Neural progenitor cell (in vitro differentiated cells): Measurements from ENCODE around the gene GAB1.

ENCODE experiments used
- EZH2phosphoT487 ChIP-seq: fragments of 200-600 bp; sonication (generic); IDR thresholded peaks from 2 replicates; pipeline ENCODE4 v1.6.1; 2017; ENCODE audit warnings: antibody characterized with exemption
- TF ChIP-seq, protein P1 (sequence below): fragments of 200-600 bp; sonication (generic); IDR thresholded peaks from 2 replicates; pipeline ENCODE4 v1.5.1; 2017; ENCODE audit warnings: antibody characterized with exemption, mild to moderate bottlenecking

DNA sequence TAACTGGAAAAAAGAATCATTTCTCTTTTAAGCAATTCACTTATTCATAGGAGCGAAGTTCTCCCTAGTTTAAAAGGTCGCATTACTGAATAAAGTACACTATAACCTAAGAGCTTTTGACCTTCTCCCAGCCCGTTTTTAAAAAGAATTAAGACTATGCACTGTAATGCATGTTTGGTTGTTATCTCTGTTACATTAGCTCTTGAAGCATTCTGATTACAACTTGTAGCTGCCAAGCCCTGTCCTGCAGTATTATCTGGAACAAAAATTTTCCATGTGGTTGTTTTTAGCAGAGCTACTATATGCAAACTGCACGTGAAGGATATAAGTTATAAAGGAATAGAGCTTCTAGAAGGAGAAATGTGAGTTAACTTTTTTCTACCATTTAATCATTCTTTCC is 8.1 kb downstream of the GAB1 start:
- no peak for TF ChIP-seq EZH2phosphoT487
- TF ChIP-seq, protein P1, sequence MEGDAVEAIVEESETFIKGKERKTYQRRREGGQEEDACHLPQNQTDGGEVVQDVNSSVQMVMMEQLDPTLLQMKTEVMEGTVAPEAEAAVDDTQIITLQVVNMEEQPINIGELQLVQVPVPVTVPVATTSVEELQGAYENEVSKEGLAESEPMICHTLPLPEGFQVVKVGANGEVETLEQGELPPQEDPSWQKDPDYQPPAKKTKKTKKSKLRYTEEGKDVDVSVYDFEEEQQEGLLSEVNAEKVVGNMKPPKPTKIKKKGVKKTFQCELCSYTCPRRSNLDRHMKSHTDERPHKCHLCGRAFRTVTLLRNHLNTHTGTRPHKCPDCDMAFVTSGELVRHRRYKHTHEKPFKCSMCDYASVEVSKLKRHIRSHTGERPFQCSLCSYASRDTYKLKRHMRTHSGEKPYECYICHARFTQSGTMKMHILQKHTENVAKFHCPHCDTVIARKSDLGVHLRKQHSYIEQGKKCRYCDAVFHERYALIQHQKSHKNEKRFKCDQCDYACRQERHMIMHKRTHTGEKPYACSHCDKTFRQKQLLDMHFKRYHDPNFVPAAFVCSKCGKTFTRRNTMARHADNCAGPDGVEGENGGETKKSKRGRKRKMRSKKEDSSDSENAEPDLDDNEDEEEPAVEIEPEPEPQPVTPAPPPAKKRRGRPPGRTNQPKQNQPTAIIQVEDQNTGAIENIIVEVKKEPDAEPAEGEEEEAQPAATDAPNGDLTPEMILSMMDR: no peak
